Activated effector memory CD4-positive, alpha-beta T cell treated with Interleukin-2 at 50 U/mL for 16 hours (primary cell): ENCODE results near the gene CCL28.
"Not testable (repeated sequence)": the region's sequence is repeated elsewhere in the genome, so short reads cannot be mapped to it uniquely, and the experiment has no call there.

ENCODE experiments used
- DNase-seq: peaks from one replicate; pipeline ENCODE4 v3.0.0-alpha.2; 2020

CCL28 gene

GRCh38 chr5:43412156-43412555, at the start of gene CCL28:
TSS of gene CCL28 (minus strand) at chr5:43412391. CDS start at chr5:43412316, 75 bp downstream.
- DNase-seq, result no peak

- no peak for DNase-seq
These were observed 48.9 kb upstream of the CCL28 start for GRCh38 chr5:43461066-43461465.

GRCh38 chr5:43456556-43456955, 44.4 kb upstream of the CCL28 start:
- no peak for DNase-seq

GRCh38 chr5:43441575-43441974, 29.4 kb upstream of the CCL28 start:
- not testable (repeated sequence) for DNase-seq

- DNase-seq, result no peak
These were observed 25.0 kb upstream of the CCL28 start for GRCh38 chr5:43437062-43437660.

GRCh38 chr5:43433382-43433781, 21.2 kb upstream of the CCL28 start:
- no peak for DNase-seq

- no peak for DNase-seq
These were observed 20.5 kb upstream of the CCL28 start for GRCh38 chr5:43432486-43433375.

- DNase-seq, result no peak
These were observed 17.5 kb upstream of the CCL28 start for GRCh38 chr5:43429706-43430105.

- DNase-seq, result no peak
These were observed 16.8 kb upstream of the CCL28 start for GRCh38 chr5:43429016-43429415.

GRCh38 chr5:43427306-43427705, 15.1 kb upstream of the CCL28 start:
- DNase-seq, result no peak

GRCh38 chr5:43425983-43426382, 13.8 kb upstream of the CCL28 start:
- no peak for DNase-seq

GRCh38 chr5:43423086-43423485, 10.9 kb upstream of the CCL28 start:
- DNase-seq, result not testable (repeated sequence)

- DNase-seq, result no peak
These were observed 10.0 kb upstream of the CCL28 start for GRCh38 chr5:43422143-43422542.

- no peak for DNase-seq
These were observed 9.4 kb upstream of the CCL28 start for GRCh38 chr5:43421450-43422133.

- no peak for DNase-seq
These were observed 8.1 kb upstream of the CCL28 start for GRCh38 chr5:43420241-43420640.

GRCh38 chr5:43418561-43418960, 6.4 kb upstream of the CCL28 start:
- DNase-seq, result no peak

GRCh38 chr5:43416803-43417394, 4.7 kb upstream of the CCL28 start:
- DNase-seq, result no peak

- DNase-seq, result no peak
These were observed 4.0 kb upstream of the CCL28 start for GRCh38 chr5:43415935-43416802.

GRCh38 chr5:43413966-43414365, 1.8 kb upstream of the CCL28 start:
- DNase-seq, result no peak

- no peak for DNase-seq
These were observed 453 bp upstream of the CCL28 start for GRCh38 chr5:43412644-43413043.

GRCh38 chr5:43411495-43411894, 696 bp downstream of the CCL28 start:
- DNase-seq, result no peak

GRCh38 chr5:43410414-43410813, 1.8 kb downstream of the CCL28 start:
- no peak for DNase-seq
